H4 (cell line): ENCODE measurements around the gene CEACAM21. TPM values are rescaled to one million over a fixed set of nuclear protein-coding genes. Genes with fewer than 3 reads are reported as not detected.
"Not testable (repeated sequence)": the region's sequence is repeated elsewhere in the genome, so short reads cannot be mapped to it uniquely, and the experiment has no call there.

ENCODE experiments used
- DNase-seq: peaks from one replicate; pipeline ENCODE4 v3.0.0-alpha.2; 2015; ENCODE audit warnings: low spot score
- total RNA-seq: library from RNA; depleted of rRNA; stranded (reverse); fragments of >200 nt; shearing (Covaris generic); gene quantifications from 2 replicates; pipeline ENCODE4 v1.2.3, GENCODE V29; 2014

The CEACAM21 gene
- total RNA-seq, 1 experiment from 2014 or later = 0.14 TPM

DNA sequence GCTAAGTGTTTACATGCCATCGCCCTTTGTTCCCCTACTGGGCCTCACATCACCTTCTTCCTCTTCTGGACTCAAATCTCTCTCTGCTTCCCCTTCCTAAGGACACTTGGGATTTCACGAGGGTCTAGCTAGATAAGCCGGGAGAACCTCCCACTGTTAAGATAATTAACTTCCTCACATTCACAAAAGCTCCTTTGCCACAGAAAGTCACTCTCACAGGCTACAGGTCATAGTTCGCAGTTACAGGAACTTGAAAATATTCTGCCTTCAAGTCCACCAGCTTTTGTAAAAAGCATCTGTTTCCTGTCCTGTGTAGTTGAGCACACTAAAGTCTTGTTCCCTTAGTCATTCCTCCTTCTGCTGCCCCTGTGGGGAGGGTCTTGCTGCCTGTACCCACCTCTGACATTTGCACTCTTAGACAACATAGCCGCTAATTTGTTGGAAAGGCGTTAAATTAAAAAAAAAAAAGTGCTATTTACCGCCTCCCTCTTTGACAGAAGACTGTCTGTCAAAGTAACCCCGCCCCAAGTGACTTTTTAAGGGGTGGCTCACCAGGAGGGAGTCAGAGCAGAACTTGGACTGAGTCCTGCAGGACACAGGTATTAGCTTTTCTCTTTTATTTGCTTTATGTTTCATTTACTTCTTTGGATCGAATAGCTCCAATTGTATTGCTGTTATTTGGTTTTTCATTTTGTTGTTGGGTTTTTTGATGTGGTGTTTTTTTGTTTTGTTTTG is 26.8 kb upstream of the CEACAM21 start:
- DNase-seq = no peak

- no peak for DNase-seq
Measured at GRCh38 chr19:41549884-41550283, 26.1 kb upstream of the CEACAM21 start.

GRCh38 chr19:41551212-41551610 is 24.8 kb upstream of the CEACAM21 start:
- DNase-seq = no peak

- DNase-seq = no peak
Measured at GRCh38 chr19:41551711-41552110, 24.3 kb upstream of the CEACAM21 start.

- no peak for DNase-seq
Measured at GRCh38 chr19:41552558-41552957, 23.4 kb upstream of the CEACAM21 start.

- DNase-seq = no peak
Measured at GRCh38 chr19:41553804-41554203, 22.2 kb upstream of the CEACAM21 start.

- no peak for DNase-seq
Measured at GRCh38 chr19:41554907-41555306, 21.1 kb upstream of the CEACAM21 start.

- no peak for DNase-seq
Measured at GRCh38 chr19:41555748-41556147, 20.2 kb upstream of the CEACAM21 start.

DNA sequence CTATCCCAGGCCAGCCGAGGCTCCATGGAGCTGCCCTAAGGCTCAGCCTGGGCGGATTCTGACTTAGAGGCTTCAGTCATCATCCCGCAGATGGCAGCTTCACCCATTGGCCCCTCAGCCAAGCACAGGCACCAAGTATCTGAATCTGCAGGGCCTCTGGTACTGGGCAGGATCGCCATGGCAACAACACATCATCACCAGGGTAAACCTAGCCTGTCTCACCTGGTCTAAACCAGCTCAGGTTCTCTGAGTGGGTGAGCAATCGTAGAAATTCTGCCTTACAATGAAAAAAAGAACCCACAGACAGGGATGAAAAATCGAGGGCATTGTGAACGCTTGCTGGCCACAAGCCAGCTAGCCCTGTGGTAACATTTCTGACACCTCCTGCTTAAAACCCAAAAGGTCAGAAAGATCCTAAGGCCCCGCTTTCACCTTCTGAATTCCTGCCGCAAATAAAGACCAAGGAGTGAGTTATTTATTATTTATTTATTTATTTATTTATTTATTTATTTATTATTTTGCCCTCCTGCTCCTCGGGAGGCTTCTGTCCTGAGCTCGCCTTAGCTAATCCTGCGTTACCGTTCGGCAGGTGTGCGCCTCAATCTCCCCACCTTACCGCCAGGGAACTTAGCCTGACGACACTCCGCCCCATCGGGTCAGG is 12.0 kb upstream of the CEACAM21 start:
- no peak for DNase-seq

DNA sequence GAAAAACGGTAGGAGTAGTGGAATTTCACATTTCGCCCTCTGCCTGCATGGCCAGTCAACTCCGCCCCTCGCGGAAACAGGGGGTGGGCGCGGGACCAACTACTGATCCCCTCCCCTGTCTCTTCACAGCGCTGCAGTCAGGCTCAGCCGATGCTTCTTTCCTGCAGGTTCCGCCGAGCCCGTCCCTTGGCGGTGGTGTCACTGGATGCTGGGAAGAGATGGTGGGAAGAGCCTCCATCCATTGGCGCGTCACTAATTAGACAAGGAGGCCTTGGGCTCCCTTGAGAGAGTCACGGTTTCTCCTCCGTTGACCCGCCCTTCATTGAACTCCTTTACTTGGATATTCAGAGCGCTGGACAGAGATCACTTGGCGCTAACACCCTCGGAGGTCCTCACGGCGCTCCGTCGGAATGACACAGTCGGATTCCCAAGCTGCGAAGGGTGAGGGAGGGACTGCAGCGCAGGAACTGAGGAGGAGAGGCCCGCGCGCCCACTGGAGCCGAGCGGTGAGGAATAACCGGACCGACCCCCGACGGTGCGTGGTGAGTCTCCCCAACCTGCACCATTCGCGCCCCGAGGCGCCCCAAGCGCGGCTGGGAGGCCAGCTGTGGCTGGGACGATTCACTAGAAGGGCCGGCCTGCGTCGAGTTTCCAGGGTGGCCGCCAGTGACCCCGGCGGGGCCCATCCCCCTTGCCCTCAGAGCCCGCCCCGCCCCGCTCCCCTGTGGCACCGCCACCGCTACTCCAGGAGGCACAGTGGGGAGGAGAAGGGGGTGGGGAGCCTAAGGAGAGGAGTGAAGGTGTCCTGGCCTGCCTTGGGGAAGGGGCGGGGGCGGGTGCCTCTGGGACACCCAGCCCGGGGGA is 11.2 kb upstream of the CEACAM21 start:
- DNase-seq = no peak

GRCh38 chr19:41565379-41565720 is 10.6 kb upstream of the CEACAM21 start:
- no peak for DNase-seq

DNA sequence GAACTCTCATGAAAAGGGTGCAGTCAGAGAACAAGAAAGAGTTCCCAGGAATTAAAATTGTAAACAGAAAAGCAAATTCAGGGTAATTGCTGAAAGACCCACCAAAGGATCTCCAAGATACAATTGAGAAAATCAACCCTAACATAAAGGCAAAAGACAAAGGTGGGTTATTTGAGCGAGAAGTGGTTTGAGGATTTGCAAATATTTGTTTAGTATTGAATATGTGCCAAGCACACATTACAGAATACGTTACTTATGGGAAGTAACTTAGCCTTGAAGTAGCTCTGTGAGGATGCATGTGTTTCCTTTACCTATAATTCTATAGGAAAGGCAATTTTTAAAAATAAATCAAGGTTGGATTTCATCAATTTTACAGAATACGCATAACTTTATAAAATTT is 10.0 kb upstream of the CEACAM21 start:
- no peak for DNase-seq

DNA sequence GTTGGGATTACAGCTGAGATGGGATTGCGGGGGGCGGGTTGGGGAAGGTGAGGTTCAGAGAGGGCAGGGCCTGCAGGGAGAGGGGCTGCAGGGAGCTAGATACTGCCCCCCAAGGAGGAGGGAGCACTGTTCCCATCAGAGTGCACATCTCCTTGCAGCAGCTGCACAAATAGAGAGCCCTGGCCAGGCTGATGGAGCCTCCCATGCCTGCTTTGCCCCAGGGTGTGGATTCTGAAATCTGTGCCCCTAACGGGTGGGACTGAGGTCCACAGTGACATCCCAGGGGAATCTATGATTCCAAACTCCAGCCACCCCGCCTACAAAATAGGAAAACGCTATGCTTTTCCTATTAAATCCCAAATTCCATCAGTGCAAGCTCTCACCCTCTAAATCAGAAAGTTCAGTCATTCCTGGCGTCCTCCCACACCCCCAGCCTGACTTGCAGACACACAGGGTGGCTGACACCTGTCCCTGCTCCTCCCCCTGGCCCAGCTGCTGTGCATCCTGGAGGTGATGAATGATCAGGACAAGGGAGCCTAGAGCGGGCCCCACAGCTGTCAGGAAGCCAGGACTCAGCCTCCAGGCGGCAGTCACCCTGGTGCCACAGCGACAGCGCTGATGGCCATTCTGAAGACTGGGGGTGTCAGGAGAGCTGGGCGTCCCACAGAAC is 6.3 kb upstream of the CEACAM21 start:
- no peak for DNase-seq

GRCh38 chr19:41570179-41570578 is 5.8 kb upstream of the CEACAM21 start:
- DNase-seq = no peak

DNA sequence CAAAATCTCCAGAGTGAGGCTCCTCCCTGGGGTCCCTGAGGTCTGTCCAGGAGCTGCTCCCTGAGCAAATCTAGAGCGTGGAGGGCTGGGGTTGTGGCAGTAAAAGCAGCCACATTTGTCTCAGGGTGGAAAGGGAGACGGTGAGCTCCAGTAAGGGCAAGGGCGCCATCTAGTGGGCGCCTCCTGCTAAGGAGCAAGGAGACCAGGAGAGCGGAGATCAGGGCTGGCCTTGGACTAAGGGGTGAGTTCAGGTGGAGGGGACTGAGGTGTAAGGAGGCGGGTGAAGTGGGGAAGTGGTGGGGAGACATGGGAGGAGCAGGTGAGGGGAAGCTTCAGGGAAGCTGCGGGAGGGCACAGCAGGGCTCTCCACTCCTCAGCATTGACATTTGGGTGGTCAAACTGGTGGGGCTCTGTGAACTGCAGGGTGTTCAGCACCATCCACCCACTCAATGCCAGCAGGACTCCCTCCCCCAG is 5.3 kb upstream of the CEACAM21 start:
- peak; percentile 72 for DNase-seq

- no peak for DNase-seq
Measured at GRCh38 chr19:41577144-41577830, 1.3 kb downstream of the CEACAM21 start.

DNA sequence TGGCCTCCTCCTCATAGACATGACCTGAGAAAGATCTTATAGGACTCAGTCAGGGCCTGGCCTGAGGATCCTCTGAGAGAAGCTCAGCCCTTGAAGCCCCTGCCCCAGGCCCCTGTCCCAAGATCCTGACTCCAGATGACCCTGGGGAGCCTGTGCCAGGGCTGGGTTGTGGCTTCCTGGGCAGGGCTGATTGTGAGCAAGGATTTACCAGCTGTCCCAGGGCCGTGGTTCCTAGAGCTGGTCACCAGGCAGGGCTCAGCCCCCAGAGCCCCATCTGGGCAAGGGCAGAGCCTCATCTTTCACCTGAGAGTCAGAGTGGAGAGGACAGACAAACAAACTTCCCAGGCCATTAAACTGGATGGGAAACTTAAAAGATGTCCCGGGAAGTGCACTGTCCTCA is 1.9 kb downstream of the CEACAM21 start:
- no peak for DNase-seq

- DNase-seq = no peak
Measured at GRCh38 chr19:41578886-41579285, 2.9 kb downstream of the CEACAM21 start.

- DNase-seq = not testable (repeated sequence)
Measured at GRCh38 chr19:41581068-41581467, 5.1 kb downstream of the CEACAM21 start.

DNA sequence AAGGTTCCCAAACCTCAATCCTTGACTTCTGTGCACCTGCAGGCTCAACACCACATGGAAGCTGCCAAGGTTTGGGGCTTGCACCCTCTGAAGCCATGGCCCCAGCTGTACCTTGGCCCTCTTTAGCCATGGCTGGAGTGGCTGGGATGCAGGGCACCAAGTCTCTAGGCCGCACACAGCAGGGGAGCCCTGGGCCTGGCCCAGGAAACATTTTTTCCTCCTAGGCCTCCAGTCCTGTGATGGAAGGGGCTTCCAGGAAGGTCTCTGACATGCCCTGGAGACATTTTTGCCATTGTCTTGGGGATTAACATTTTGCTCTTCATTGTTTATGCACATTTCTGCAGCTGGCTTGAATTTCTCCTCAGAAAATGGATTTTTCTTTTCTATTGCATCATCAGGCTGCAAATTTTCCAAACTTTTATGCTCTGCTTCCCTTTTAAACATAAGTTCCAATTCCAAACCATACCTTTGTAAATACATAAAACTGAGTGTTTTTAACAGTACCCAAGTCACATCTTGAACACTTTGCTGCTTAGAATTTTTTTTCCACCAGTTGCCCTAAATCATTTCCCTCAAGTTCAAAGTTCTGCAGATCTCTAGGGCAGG is 6.7 kb downstream of the CEACAM21 start:
- DNase-seq = not testable (repeated sequence)

DNA sequence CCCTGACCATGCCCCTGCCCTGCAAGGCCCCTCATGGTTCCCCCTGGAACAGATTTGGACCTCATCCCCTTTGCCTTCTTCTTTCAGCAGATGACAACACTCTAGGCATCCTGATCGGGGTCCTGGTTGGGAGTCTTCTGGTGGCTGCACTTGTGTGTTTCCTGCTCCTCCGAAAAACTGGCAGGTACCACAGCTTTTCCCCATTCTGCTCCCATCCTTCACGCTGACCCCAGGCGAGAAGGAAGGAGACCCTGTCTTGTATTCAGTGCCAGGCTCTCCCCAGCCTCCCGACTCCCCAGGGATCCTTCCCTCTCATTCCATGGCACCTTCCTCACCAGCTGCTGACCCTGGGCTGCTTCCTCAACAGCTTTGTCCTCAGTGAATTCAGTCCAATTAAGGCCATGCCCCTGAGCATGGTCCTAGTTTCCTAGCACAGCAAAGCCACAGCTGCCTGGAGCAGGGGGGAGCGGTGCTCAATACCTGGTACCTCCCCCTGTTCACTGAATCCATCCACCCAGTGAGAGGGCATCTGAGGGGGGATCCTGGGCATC is 8.4 kb downstream of the CEACAM21 start:
- DNase-seq = no peak
